Measurements from ENCODE around the gene ABCB8. TPM values are rescaled to one million over a fixed set of nuclear protein-coding genes. Genes with fewer than 3 reads are reported as not detected.

ABCB8 gene
- total and polyA plus RNA-seq, 2 of the 8 experiments (the other 6 are each of a cell fraction or from before 2014, with no cell fraction given) = 17.7 to 27.0 TPM

DNA sequence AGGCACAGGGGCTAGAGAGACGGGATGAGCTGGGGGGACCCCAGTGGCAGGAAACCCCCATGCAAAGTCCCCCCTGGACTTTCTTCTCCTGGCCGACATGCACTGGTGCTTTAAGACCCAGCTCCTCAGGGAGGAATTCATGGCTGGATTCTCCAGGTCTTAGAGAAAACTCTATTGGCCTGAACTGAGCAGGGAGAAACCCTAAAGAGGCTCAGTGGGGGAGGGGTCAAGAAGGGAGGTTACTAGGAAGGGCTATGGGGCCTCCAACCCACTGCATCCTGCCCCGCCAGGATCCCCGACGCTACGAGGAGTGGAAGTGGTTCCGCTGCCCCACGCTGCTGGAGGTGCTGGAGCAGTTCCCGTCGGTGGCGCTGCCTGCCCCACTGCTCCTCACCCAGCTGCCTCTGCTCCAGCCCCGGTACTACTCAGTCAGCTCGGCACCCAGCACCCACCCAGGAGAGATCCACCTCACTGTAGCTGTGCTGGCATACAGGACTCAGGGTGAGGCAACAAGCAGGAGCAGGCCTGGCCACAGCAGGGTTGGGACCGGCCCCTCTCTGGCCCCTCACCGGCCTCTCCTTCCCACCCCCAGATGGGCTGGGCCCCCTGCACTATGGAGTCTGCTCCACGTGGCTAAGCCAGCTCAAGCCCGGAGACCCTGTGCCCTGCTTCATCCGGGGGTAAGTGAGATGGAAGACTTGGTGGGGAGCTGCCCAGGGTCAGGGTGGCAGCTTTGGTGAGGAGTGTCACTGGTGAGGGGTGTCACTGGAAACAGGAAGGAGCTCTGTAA, 17.7 kb upstream of the ABCB8 start (continued):
- TF ChIP-seq, protein P1, sequence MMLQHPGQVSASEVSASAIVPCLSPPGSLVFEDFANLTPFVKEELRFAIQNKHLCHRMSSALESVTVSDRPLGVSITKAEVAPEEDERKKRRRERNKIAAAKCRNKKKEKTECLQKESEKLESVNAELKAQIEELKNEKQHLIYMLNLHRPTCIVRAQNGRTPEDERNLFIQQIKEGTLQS (IDR thresholded peaks at IDR 0.05; ENCODE audit: insufficient read depth, low read depth, low read length) = no peak
- 0 out of 2 replicates have a peak, but pooled peaks have one; percentile 57 for TF ChIP-seq RBBP5 (IDR thresholded peaks at IDR 0.05; ENCODE audit: borderline replicate concordance, low read depth, low read length)
- TF ChIP-seq SP1 (IDR thresholded peaks at IDR 0.05; ENCODE audit: low read depth, low read length) = peak; percentile 93
- TF ChIP-seq CBX5 (IDR thresholded peaks at IDR 0.05; ENCODE audit: low read depth, low read length) = no peak
- TF ChIP-seq YY1 (IDR thresholded peaks at IDR 0.05; ENCODE audit: low read depth, low read length) = 0 out of 2 replicates have a peak, but pooled peaks have one; percentile 24
- no peak for TF ChIP-seq EGR1 (IDR thresholded peaks at IDR 0.05; ENCODE audit: borderline replicate concordance, low read depth, low read length)
- no peak for TF ChIP-seq KDM5A (IDR thresholded peaks at IDR 0.05; ENCODE audit: low read length)
- TF ChIP-seq TEAD4 (IDR thresholded peaks at IDR 0.05; ENCODE audit: low read depth, low read length) = 0 out of 2 replicates have a peak, but pooled peaks have one; percentile 42
- no peak for TF ChIP-seq SP2 (IDR thresholded peaks at IDR 0.05; ENCODE audit: low read length)
- TF ChIP-seq TBP (IDR thresholded peaks at IDR 0.05; ENCODE audit: low read depth, low read length) = no peak
